ENCODE data around the gene MEIKIN. TPM values are rescaled to one million over a fixed set of nuclear protein-coding genes. Genes with fewer than 3 reads are reported as not detected.

Gene MEIKIN
- total RNA-seq, 4 donors from 2014 or later: 0.60 to 14.8 TPM; not detected in 2

DNA sequence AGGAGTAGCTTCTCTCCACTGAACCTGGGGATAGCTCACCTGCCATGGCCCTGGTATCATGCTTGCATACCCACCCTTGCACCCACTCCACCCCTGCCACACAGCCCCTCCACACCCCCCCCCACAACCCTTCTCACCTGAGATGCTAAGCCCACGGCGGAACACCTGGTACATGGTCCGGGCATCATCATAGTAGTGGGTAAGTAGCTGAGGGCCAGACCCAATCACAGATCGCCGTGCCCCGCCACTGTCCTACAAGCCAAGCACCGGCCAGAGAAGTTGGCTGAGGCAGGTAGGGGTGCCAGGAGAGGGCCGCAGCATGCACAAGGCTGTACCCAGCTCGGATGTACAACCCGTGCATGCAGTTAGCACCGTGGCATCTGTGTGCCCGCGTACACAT, 45.3 kb upstream of the MEIKIN start:
- DNase-seq (ENCODE audit: low spot score) (no peak), ATAC-seq (ENCODE audit: low FRiP score) (no peak)
- TF ChIP-seq, protein P1, sequence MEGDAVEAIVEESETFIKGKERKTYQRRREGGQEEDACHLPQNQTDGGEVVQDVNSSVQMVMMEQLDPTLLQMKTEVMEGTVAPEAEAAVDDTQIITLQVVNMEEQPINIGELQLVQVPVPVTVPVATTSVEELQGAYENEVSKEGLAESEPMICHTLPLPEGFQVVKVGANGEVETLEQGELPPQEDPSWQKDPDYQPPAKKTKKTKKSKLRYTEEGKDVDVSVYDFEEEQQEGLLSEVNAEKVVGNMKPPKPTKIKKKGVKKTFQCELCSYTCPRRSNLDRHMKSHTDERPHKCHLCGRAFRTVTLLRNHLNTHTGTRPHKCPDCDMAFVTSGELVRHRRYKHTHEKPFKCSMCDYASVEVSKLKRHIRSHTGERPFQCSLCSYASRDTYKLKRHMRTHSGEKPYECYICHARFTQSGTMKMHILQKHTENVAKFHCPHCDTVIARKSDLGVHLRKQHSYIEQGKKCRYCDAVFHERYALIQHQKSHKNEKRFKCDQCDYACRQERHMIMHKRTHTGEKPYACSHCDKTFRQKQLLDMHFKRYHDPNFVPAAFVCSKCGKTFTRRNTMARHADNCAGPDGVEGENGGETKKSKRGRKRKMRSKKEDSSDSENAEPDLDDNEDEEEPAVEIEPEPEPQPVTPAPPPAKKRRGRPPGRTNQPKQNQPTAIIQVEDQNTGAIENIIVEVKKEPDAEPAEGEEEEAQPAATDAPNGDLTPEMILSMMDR (IDR thresholded peaks at IDR 0.05): no peak

DNA sequence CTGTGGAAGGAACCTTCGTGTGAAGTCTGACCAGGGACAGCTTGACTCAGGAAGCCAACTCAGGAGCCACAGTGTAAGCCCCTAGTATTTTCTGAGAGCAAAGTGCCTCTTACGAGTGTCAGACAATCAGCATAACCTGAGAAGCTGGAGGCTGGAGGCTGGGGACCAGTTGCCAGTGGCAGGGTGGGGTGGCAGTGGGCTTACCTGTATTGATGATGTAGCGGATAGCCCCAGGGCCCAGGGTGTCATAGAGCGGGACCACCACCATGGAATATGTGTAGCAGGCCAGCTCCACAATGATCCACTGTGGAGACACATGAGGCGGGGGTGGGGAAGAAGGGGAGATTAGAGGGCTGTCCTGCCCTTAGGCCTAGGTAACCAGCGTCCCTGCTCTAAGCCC, 43.1 kb upstream of the MEIKIN start:
- no peak for ATAC-seq (ENCODE audit: low FRiP score)
- TF ChIP-seq, protein P1 (IDR thresholded peaks at IDR 0.05): no peak
- no peak for DNase-seq (ENCODE audit: low spot score)

DNA sequence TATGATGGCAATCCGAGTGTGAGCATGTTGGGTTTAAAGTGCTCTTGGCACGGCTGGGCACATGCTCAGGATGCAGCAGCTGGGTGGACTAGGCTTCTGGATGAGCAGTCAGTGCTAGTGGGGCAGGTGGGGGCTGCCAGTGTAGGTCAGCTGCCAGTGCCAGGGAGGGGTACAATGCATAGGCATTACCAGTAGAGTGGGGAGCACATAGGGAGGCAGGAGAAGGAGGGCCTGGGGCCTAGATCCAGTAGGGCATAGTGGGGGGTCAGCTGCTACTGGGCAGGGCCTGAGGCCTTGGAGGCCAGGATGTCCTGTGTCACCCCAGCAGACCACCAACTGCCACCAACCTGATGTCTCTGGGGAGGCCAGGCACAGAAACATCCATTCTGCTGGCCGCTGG, 41.8 kb upstream of the MEIKIN start:
- DNase-seq (ENCODE audit: low spot score) (no peak), ATAC-seq (ENCODE audit: low FRiP score) (no peak)
- TF ChIP-seq, protein P1 (IDR thresholded peaks at IDR 0.05): no peak

DNA sequence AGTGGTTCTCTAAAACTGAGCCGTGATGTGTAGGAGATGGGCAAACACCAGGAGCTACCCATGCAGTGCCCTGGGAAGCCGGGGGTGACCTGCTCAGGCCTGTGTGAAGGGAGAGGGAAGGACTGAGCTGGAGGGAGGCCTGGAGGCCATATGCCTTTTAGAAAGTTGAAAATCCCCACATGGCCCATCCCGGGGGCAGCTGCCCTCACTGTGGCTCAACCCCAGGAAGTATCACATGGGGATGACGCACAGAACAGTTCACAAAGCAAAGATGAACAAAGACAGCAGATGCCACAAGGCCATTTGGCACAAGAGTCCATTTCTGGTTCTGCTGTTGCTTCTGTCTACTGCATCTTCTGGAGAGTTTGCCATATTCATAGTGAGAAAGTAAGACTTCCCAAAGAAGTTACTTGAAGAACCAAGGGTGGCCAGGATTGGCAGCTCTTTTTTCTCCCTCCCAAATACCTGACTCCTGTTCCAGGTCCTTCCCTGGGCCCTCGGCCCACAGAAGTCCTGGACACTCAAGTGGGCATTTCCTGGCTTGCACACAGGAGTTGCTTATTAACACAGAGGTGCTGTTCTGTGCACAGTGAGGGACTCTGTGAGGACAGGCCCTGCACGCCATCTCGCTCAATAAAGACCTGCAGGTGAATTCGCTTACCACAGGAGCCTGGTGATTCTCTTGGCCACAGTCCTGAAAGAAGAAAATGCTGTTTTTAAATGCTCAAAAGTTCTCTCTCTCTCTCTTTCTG, 40.9 kb upstream of the MEIKIN start:
- no peak for DNase-seq (ENCODE audit: low spot score)
- no peak for ATAC-seq (ENCODE audit: low FRiP score)

DNA sequence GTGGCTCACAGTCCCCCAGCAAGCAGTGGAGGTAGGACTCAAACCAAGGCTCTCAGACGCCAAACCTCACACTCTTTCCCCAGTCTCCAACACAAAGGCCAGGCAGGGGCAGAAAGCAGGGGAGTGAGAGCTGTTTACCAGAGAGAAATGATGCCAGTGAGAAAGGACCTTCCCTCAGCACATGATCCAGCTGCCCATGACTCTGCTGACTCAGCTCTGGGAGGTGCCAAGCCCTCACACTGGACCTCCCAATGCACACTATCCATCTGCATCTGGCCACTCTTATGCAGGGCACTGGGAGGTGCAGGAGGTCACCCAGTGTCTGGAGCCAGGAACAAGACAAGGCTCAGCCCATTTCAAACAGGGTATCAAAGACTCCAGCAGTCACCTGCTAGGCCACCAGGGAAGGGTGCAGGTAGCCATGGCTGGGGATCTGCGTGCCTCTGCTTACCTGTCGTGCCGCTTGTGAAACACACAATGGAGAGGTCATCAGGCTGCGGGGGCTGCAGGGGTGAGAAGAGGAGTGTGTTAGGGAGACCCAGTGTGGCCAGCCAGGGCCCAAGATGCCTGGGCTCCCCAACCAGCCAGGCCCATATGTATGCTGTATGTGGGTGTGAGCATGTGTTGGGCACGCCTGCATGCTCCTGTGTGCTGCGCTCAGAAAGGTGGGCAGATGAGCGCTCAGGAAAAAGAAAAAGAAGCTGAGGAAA, 39.6 kb upstream of the MEIKIN start:
- TF ChIP-seq, protein P1 (IDR thresholded peaks at IDR 0.05): no peak
- DNase-seq (ENCODE audit: low spot score) (no peak), ATAC-seq (ENCODE audit: low FRiP score) (no peak)

More for the DNA sequence above, 40.9 kb upstream of the MEIKIN start:
- TF ChIP-seq, protein P1 (IDR thresholded peaks at IDR 0.05): no peak

DNA sequence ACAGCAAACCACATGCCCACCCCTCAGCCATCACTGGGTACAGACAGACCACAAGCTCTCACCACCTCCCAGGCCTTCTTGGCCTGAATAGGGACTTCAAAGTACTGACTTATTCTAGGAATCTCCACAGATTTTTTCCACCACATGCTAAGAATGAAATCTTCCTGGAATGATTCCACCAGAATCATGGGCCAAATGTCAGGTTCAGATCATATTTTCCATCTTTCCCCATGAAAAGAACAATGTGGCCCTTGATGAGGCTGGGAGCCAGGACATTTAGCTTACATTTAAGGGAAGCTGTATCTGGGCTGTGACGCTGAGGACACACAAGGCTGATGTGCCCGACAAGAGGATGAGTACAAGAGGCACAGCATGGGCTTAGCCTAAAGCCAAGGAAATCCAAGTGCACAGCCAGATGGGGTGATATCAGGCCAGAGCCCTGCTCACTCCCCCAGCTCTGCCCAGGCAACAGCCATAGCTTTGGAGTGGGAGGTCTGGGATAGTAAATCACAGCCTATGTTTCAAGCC, 37.8 kb upstream of the MEIKIN start:
- no peak for ATAC-seq (ENCODE audit: low FRiP score)
- DNase-seq (ENCODE audit: low spot score): no peak
- TF ChIP-seq, protein P1 (IDR thresholded peaks at IDR 0.05): no peak
